Mesodermal cell (in vitro differentiated cells): Measurements from ENCODE around the gene CCDC8.
"Not testable (repeated sequence)": the region's sequence is repeated elsewhere in the genome, so short reads cannot be mapped to it uniquely, and the experiment has no call there.

Experiments used
- H3K27ac ChIP-seq: 2 replicates; pipeline ENCODE4 v1.7.0; 2013; ENCODE audit warnings: mild to moderate bottlenecking, low read depth, low read length, moderate library complexity; ENCODE audit not compliant: severe bottlenecking
- H3K36me3 ChIP-seq: 2 replicates; pipeline ENCODE4 v1.7.1; 2013; ENCODE audit warnings: mild to moderate bottlenecking, low read length, moderate library complexity; ENCODE audit not compliant: control insufficient read depth, insufficient read depth
- H3K4me1 ChIP-seq: one replicate; pipeline ENCODE4 v1.7.1; 2013; ENCODE audit warnings: mild to moderate bottlenecking, low read length; ENCODE audit not compliant: insufficient read depth, control insufficient read depth, poor library complexity, severe bottlenecking
- H3K4me3 ChIP-seq: 2 replicates; pipeline ENCODE4 v1.7.0; 2013; ENCODE audit warnings: low read length, control low read depth, mild to moderate bottlenecking; ENCODE audit not compliant: insufficient read depth, poor library complexity, severe bottlenecking; ENCODE audit errors: extremely low read depth
- H3K9me3 ChIP-seq: 2 replicates; pipeline ENCODE4 v1.7.1; 2013; ENCODE audit warnings: mild to moderate bottlenecking, low read length, moderate library complexity; ENCODE audit not compliant: control insufficient read depth
- WGBS, 2 experiments: methylation state at CpG; one replicate each; pipeline ENCODE4 v1.1.5; 2013; ENCODE audit warnings: missing lambda C conversion rate in 2 of 2; ENCODE audit not compliant: insufficient coverage in 2 of 2; 5-methylcytosine and 5-hydroxymethylcytosine counted together

Gene CCDC8

GRCh38 chr19:46449228-46449627 is 35.9 kb upstream of the CCDC8 start:
- no peak overlapping the region for H3K4me3 ChIP-seq
- H3K36me3 ChIP-seq = no peaks in the 10 kb centered on the region
- WGBS, 2 experiments = 58 to 60% methylated on average over 5 to 6 of the region's 7 CpGs
- H3K4me1 ChIP-seq = no peaks in the 10 kb centered on the region
- H3K27ac ChIP-seq = no peak overlapping the region
- H3K9me3 ChIP-seq = peaks cover 5% of the 10 kb centered on the region

- Histone ChIP-seq H3K4me1 (no peaks in the 10 kb centered on the region), H3K9me3 (peaks cover 5% of the 10 kb centered on the region), H3K4me3 (no peak overlapping the region), H3K36me3 (no peaks in the 10 kb centered on the region), H3K27ac (no peak overlapping the region)
- WGBS, 2 experiments = 87 to 97% methylated on average over 6 to 9 of the region's 10 CpGs
These were observed 35.2 kb upstream of the CCDC8 start for GRCh38 chr19:46448601-46449000.

- Histone ChIP-seq H3K36me3 (no peaks in the 10 kb centered on the region), H3K27ac (no peak overlapping the region), H3K4me1 (no peaks in the 10 kb centered on the region), H3K9me3 (peaks cover 5% of the 10 kb centered on the region), H3K4me3 (no peak overlapping the region)
- 89 to 95% methylated on average over 4 to 5 of the region's 5 CpGs for WGBS, 2 experiments
These were observed 34.5 kb upstream of the CCDC8 start for GRCh38 chr19:46447824-46448223.

- Histone ChIP-seq H3K4me3 (no peak overlapping the region), H3K9me3 (peaks cover 5% of the 10 kb centered on the region), H3K36me3 (no peaks in the 10 kb centered on the region), H3K4me1 (no peaks in the 10 kb centered on the region), H3K27ac (no peak overlapping the region)
- WGBS, 2 experiments = 86% methylated on average over 1 of the region's 3 CpGs; no CpG with 5 or more reads in 1 of the 2 experiments
These were observed 33.6 kb upstream of the CCDC8 start for GRCh38 chr19:46447006-46447405.

GRCh38 chr19:46446021-46446420 is 32.7 kb upstream of the CCDC8 start:
- WGBS, 2 experiments = 83 to 90% methylated on average over 10 to 14 of the region's 15 CpGs
- no peak overlapping the region for H3K27ac ChIP-seq
- H3K9me3 ChIP-seq = peaks cover 5% of the 10 kb centered on the region
- no peaks in the 10 kb centered on the region for H3K4me1 ChIP-seq
- H3K36me3 ChIP-seq = no peaks in the 10 kb centered on the region
- H3K4me3 ChIP-seq = no peak overlapping the region

- no peaks in the 10 kb centered on the region for H3K36me3 ChIP-seq
- 85 to 89% methylated on average over 6 to 7 of the region's 8 CpGs for WGBS, 2 experiments
- no peaks in the 10 kb centered on the region for H3K9me3 ChIP-seq
- H3K4me1 ChIP-seq = no peaks in the 10 kb centered on the region
- no peak overlapping the region for H3K4me3 ChIP-seq
- H3K27ac ChIP-seq = no peak overlapping the region
These were observed 29.6 kb upstream of the CCDC8 start for GRCh38 chr19:46442808-46443450.

- Histone ChIP-seq H3K9me3 (no peaks in the 10 kb centered on the region), H3K36me3 (no peaks in the 10 kb centered on the region), H3K4me3 (no peak overlapping the region), H3K27ac (no peak overlapping the region), H3K4me1 (no peaks in the 10 kb centered on the region)
- no CpG with 5 or more reads among the region's 1 CpG for WGBS, 2 experiments
These were observed 28.5 kb upstream of the CCDC8 start for GRCh38 chr19:46441866-46442265.

- not testable (repeated sequence) for H3K9me3 ChIP-seq
- 83% methylated on average over 3 of the region's 4 CpGs; no CpG with 5 or more reads in 1 of the 2 experiments for WGBS, 2 experiments
These were observed 22.3 kb upstream of the CCDC8 start for GRCh38 chr19:46435689-46436088.

GRCh38 chr19:46435009-46435408 is 21.6 kb upstream of the CCDC8 start:
- Histone ChIP-seq H3K36me3 (no peaks in the 10 kb centered on the region), H3K4me3 (no peak overlapping the region), H3K4me1 (no peaks in the 10 kb centered on the region), H3K9me3 (no peaks in the 10 kb centered on the region), H3K27ac (no peak overlapping the region)
- 83 to 87% methylated on average over 4 to 6 of the region's 6 CpGs for WGBS, 2 experiments

More at GRCh38 chr19:46435689-46436088, 22.3 kb upstream of the CCDC8 start:
- not testable (repeated sequence) for H3K4me1 ChIP-seq, H3K4me3 ChIP-seq, H3K36me3 ChIP-seq, H3K27ac ChIP-seq

GRCh38 chr19:46433470-46433869 is 20.1 kb upstream of the CCDC8 start:
- not testable (repeated sequence) for H3K36me3 ChIP-seq, H3K27ac ChIP-seq, H3K4me3 ChIP-seq, H3K4me1 ChIP-seq, H3K9me3 ChIP-seq
- 75 to 79% methylated on average over 5 to 7 of the region's 7 CpGs for WGBS, 2 experiments

- WGBS, 2 experiments = 59 to 73% methylated on average over 3 to 7 of the region's 10 CpGs
- H3K4me3 ChIP-seq = no peak overlapping the region
- no peak overlapping the region for H3K27ac ChIP-seq
- H3K9me3 ChIP-seq = no peaks in the 10 kb centered on the region
- no peaks in the 10 kb centered on the region for H3K4me1 ChIP-seq
- H3K36me3 ChIP-seq = no peaks in the 10 kb centered on the region
These were observed 18.5 kb upstream of the CCDC8 start for GRCh38 chr19:46431824-46432223.
